Adipocyte (in vitro differentiated cells): ENCODE results near the gene IMPG1.
"Not testable (repeated sequence)": the region's sequence is repeated elsewhere in the genome, so short reads cannot be mapped to it uniquely, and the experiment has no call there.

Experiments used
- DNase-seq: peaks from one replicate; pipeline ENCODE4 v3.0.0-alpha.2; 2015; ENCODE audit warnings: low read depth
- H3K27me3 ChIP-seq: replicated peaks from 2 replicates; pipeline ENCODE4 v1.7.0; 2013; ENCODE audit warnings: mild to moderate bottlenecking, low read length, moderate library complexity; ENCODE audit not compliant: control insufficient read depth, insufficient read depth
- H3K36me3 ChIP-seq: 2 replicates; pipeline ENCODE4 v1.7.0; 2013; ENCODE audit warnings: low read length, mild to moderate bottlenecking, moderate library complexity; ENCODE audit not compliant: control insufficient read depth, insufficient read depth, severe bottlenecking
- H3K4me1 ChIP-seq: 2 replicates; pipeline ENCODE4 v1.7.0; 2013; ENCODE audit warnings: mild to moderate bottlenecking, low read length, moderate library complexity; ENCODE audit not compliant: control insufficient read depth, insufficient read depth
- H3K4me3 ChIP-seq: 2 replicates; pipeline ENCODE4 v1.7.0; 2013; ENCODE audit warnings: mild to moderate bottlenecking, low read length, moderate library complexity
- H3K9ac ChIP-seq: 2 replicates; pipeline ENCODE4 v1.7.0; 2013; ENCODE audit warnings: mild to moderate bottlenecking, low read length, moderate library complexity
- H3K9me3 ChIP-seq: 2 replicates; pipeline ENCODE4 v1.7.0; 2013; ENCODE audit warnings: mild to moderate bottlenecking, low read length, moderate library complexity; ENCODE audit not compliant: control insufficient read depth

IMPG1 gene

GRCh38 chr6:75931011-75931680 is 141.3 kb downstream of the IMPG1 start:
- peaks cover 15% of the 10 kb centered on the region for H3K4me1 ChIP-seq
- H3K36me3 ChIP-seq = no peaks in the 10 kb centered on the region
- no peak overlapping the region for H3K4me3 ChIP-seq
- H3K9me3 ChIP-seq = no peaks in the 10 kb centered on the region
- H3K9ac ChIP-seq = no peak overlapping the region
- H3K27me3 ChIP-seq = peaks cover 6% of the 10 kb centered on the region
- DNase-seq = no peak

GRCh38 chr6:75926293-75927168 is 145.9 kb downstream of the IMPG1 start:
- Histone ChIP-seq H3K4me1 (peaks cover 9% of the 10 kb centered on the region), H3K9ac (no peak overlapping the region), H3K4me3 (no peak overlapping the region), H3K36me3 (no peaks in the 10 kb centered on the region), H3K27me3 (no peaks in the 10 kb centered on the region), H3K9me3 (no peaks in the 10 kb centered on the region)
- DNase-seq = no peak

- no peak for DNase-seq
- Histone ChIP-seq H3K4me1 (no peaks in the 10 kb centered on the region), H3K9me3 (no peaks in the 10 kb centered on the region), H3K27me3 (no peaks in the 10 kb centered on the region), H3K36me3 (peaks cover 20% of the 10 kb centered on the region), H3K9ac (no peak overlapping the region), H3K4me3 (no peak overlapping the region)
Measured at GRCh38 chr6:75922226-75922625, 150.2 kb downstream of the IMPG1 start.

GRCh38 chr6:75913040-75913439 is 159.4 kb downstream of the IMPG1 start:
- H3K9ac ChIP-seq = no peak overlapping the region
- no peaks in the 10 kb centered on the region for H3K9me3 ChIP-seq

GRCh38 chr6:75907444-75907843 is 165.0 kb downstream of the IMPG1 start:
- no peaks in the 10 kb centered on the region for H3K9me3 ChIP-seq
- no peak overlapping the region for H3K4me3 ChIP-seq
- no peak overlapping the region for H3K9ac ChIP-seq
- no peak for DNase-seq
- H3K36me3 ChIP-seq = no peaks in the 10 kb centered on the region
- H3K27me3 ChIP-seq = no peaks in the 10 kb centered on the region
- H3K4me1 ChIP-seq = no peaks in the 10 kb centered on the region

More at GRCh38 chr6:75913040-75913439, 159.4 kb downstream of the IMPG1 start:
- DNase-seq = no peak
- Histone ChIP-seq H3K4me1 (no peaks in the 10 kb centered on the region), H3K36me3 (peaks cover 24% of the 10 kb centered on the region), H3K27me3 (no peaks in the 10 kb centered on the region), H3K4me3 (no peak overlapping the region)

- H3K27me3 ChIP-seq = no peaks in the 10 kb centered on the region
- H3K9ac ChIP-seq = no peak overlapping the region
- no peaks in the 10 kb centered on the region for H3K9me3 ChIP-seq
- H3K4me3 ChIP-seq = no peak overlapping the region
- DNase-seq = no peak
- no peaks in the 10 kb centered on the region for H3K36me3 ChIP-seq
- no peaks in the 10 kb centered on the region for H3K4me1 ChIP-seq
Measured at GRCh38 chr6:75906871-75907270, 165.6 kb downstream of the IMPG1 start.

GRCh38 chr6:75905129-75905528 is 167.3 kb downstream of the IMPG1 start:
- H3K27me3 ChIP-seq, H3K9ac ChIP-seq, H3K4me1 ChIP-seq, H3K4me3 ChIP-seq, DNase-seq, H3K36me3 ChIP-seq, H3K9me3 ChIP-seq: not testable (repeated sequence)

GRCh38 chr6:75900216-75900615 is 172.2 kb downstream of the IMPG1 start:
- DNase-seq, H3K27me3 ChIP-seq, H3K9me3 ChIP-seq, H3K9ac ChIP-seq, H3K36me3 ChIP-seq, H3K4me3 ChIP-seq, H3K4me1 ChIP-seq: not testable (repeated sequence)

GRCh38 chr6:75896526-75896925 is 175.9 kb downstream of the IMPG1 start:
- no peaks in the 10 kb centered on the region for H3K4me1 ChIP-seq
- DNase-seq = no peak
- no peaks in the 10 kb centered on the region for H3K9me3 ChIP-seq
- no peak overlapping the region for H3K4me3 ChIP-seq
- H3K36me3 ChIP-seq = peaks cover 10% of the 10 kb centered on the region
- H3K9ac ChIP-seq = no peak overlapping the region
- no peaks in the 10 kb centered on the region for H3K27me3 ChIP-seq

GRCh38 chr6:75893776-75894152 is 178.7 kb downstream of the IMPG1 start:
- Histone ChIP-seq H3K36me3 (peaks cover 17% of the 10 kb centered on the region), H3K27me3 (no peaks in the 10 kb centered on the region), H3K9ac (no peak overlapping the region), H3K9me3 (no peaks in the 10 kb centered on the region), H3K4me1 (no peaks in the 10 kb centered on the region), H3K4me3 (no peak overlapping the region)
- no peak for DNase-seq

GRCh38 chr6:75893058-75893775 is 179.2 kb downstream of the IMPG1 start:
- H3K9ac ChIP-seq = no peak overlapping the region
- H3K27me3 ChIP-seq = no peaks in the 10 kb centered on the region
- no peak overlapping the region for H3K4me3 ChIP-seq
- peaks cover 17% of the 10 kb centered on the region for H3K36me3 ChIP-seq
- H3K9me3 ChIP-seq = no peaks in the 10 kb centered on the region
- no peaks in the 10 kb centered on the region for H3K4me1 ChIP-seq
- peak; percentile 94 for DNase-seq
